Neural cell (in vitro differentiated cells): ENCODE data around the gene FUS.

ENCODE experiments used
- CTCF ChIP-seq: fragments of 450-650 bp; IDR thresholded peaks from 2 replicates; pipeline ENCODE4 v1.5.1; 2014; ENCODE audit warnings: antibody characterized with exemption, mild to moderate bottlenecking, moderate library complexity; ENCODE audit not compliant: poor library complexity, severe bottlenecking
- REST ChIP-seq: IDR thresholded peaks from 2 replicates; pipeline ENCODE4 v1.6.1; 2012; ENCODE audit warnings: borderline replicate concordance
- SMC3 ChIP-seq: fragments of 450-650 bp; conservative IDR thresholded peaks from 2 replicates; pipeline ENCODE4 v1.6.1; 2014; ENCODE audit warnings: antibody characterized with exemption, mild to moderate bottlenecking, moderate library complexity; ENCODE audit not compliant: poor library complexity
- TAF1 ChIP-seq: IDR thresholded peaks from 2 replicates; pipeline ENCODE4 v1.6.1; 2012; ENCODE audit warnings: low read depth

- no peak for TF ChIP-seq TAF1
- no peak for TF ChIP-seq CTCF
- TF ChIP-seq SMC3: no peak
- TF ChIP-seq REST: no peak
Observed at GRCh38 chr16:31184888-31185287, 4.9 kb downstream of the FUS start.
